ENCODE data around the gene FRMPD4.

DNA sequence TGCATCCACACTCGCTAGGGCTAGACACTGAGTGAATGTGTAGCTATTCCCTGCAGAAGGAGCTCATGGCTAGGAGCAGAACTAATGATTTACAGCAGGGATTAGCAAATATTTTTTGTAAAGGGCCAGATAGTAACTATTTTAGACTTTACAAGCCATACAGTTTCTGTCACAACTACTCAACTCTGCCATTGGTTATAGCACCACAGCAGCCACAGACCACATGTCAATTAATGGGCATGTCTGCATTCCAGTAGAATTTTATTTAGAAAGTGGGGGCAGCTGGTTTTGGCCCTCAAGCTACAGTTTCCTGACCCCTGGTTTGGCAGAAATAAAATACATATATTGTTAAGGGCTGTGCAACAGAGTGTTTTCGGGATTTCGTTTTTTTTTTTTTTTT, 192.6 kb downstream of the FRMPD4 start:
- TF ChIP-seq, protein P1, sequence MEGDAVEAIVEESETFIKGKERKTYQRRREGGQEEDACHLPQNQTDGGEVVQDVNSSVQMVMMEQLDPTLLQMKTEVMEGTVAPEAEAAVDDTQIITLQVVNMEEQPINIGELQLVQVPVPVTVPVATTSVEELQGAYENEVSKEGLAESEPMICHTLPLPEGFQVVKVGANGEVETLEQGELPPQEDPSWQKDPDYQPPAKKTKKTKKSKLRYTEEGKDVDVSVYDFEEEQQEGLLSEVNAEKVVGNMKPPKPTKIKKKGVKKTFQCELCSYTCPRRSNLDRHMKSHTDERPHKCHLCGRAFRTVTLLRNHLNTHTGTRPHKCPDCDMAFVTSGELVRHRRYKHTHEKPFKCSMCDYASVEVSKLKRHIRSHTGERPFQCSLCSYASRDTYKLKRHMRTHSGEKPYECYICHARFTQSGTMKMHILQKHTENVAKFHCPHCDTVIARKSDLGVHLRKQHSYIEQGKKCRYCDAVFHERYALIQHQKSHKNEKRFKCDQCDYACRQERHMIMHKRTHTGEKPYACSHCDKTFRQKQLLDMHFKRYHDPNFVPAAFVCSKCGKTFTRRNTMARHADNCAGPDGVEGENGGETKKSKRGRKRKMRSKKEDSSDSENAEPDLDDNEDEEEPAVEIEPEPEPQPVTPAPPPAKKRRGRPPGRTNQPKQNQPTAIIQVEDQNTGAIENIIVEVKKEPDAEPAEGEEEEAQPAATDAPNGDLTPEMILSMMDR (conservative IDR thresholded peaks at IDR 0.05), result no peak
- TF ChIP-seq ZFX (IDR thresholded peaks at IDR 0.05), result no peak
